ENCODE results near the gene IWS1.

GRCh38 chr2:127559454-127559853 is 33.2 kb upstream of the IWS1 start:
- TF ChIP-seq POLR2A (IDR thresholded peaks at IDR 0.05; ENCODE audit: low read depth, low read length) (no peak), POLR2AphosphoS5 (IDR thresholded peaks at IDR 0.05; ENCODE audit: low read depth, low read length) (no peak)

Measured in GM12892 (cell line).